Right ventricle myocardium inferior (tissue), 1 donor: ENCODE data around the gene COL4A2. TPM values are rescaled to one million over a fixed set of nuclear protein-coding genes. Genes with fewer than 3 reads are reported as not detected.

ENCODE experiments used
- ATAC-seq: fragments of 200-7000 bp; cut with Tn5 transposase; one replicate; pipeline ENCODE4 v1.9.1; 2020; ENCODE audit warnings: mild to moderate bottlenecking, moderate library complexity
- DNase-seq: peaks from one replicate; pipeline ENCODE4 v3.0.0; 2021; ENCODE audit errors: missing footprints
- intact Hi-C: fragments of 100-400 bp; cut with DNase I; formaldehyde crosslinking; loops from one replicate; pipeline ENCODE4 v1.11.0; 2022
- total RNA-seq: library from RNA; stranded (reverse); fragmentation: NEBNext Ultra II Directional; extraction: Animal tissue kit (Norgen Biotek cat#: 25700); gene quantifications from one replicate; pipeline ENCODE4 v1.2.1, GENCODE V29; 2021
- donor health status: DM: no; HTN: yes; CAD: no; lungs with severe emphysema.

Gene COL4A2
- total RNA-seq, 1 donor from 2014 or later = 126 TPM

DNA sequence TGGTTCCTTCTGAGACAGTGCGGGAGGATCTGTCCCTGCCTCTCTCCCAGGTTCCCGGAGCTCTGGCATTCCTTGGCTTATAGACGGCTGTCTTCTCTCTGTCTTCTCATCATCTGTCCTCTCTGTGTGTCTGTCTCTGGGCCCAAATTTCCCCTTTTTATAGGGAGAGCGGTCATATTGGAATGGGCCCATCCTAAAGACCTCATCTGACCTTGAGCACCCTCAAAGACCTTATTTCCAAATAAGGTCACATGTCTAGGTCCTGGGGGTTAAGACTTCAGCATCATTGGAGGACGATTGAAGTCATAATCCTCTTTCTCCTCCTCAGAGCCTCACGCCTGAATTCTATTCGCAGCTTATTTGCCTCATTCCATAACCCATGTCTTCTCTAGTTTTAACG, 156.1 kb downstream of the COL4A2 start:
- intact Hi-C loops = no loop called here
- DNase-seq (no peak), ATAC-seq (no peak)

DNA sequence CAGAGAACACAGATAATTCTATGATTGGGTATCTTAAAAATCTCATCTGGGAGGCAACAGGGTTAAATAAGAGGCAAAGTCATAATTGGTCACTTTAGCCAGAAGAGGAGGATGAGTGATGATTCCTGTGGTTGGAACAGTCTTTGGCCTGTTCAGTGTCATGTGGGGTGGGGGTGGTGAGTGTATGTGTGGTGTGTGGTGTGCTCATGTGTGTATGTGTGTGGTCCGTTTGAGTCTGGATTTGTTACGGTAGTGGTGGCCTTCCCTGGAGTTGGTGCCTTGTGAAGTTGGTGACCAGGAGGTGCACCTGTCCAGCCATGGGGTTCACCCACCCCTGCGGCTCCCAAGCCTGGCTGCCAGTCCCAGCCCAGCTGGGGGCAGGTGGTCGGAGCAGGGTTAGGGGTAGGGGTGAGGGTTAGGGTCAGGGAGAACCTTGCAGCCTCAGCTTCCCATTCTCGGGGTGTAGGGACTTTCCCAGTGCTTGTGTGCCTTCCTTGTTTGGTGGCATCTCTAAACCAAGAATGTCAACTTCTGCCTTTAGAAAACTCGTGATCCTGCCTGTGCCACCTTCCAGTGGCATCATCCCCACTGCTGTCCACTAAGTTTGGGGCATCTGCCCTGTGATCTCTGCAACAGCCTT, 156.9 kb downstream of the COL4A2 start:
- no peak for DNase-seq
- intact Hi-C loops = no loop called here
- no peak for ATAC-seq

DNA sequence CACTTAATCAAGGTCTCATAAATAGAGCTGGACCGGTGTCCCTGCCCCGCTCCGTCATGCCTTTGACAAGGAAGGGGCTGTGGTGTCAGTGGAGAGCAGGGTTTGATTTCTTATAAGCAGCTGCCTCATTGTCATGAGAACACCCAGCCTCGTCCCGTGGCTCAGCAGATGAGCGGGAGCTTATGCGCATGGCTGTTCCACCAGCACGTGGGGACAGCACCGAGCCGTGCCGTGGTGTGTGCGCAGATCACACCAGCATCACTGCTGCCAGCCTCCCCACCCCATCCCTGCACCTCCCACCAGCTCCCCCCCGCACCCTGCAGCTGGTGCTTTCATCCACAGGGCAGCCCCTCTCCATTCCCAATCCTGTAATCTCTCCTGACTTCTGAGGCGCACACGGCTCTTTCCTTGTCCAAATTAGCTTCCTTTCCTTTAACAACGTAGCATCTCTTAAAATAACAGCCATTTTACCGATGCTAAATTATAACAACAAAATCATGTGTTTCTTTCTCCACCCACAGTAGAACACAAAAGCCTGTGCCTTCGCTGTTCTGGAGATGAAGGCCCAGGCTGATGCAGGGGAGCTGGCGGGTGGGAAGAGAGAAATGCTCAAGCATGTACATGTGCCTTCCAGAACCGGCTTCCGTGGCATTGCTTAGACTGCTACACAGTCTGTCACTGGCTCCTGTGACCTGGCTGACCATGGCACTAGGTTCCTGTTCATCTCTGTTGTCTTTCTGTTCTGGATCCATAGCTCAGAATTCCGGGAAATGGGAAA, 157.7 kb downstream of the COL4A2 start:
- intact Hi-C loops = no loop called here
- DNase-seq (no peak), ATAC-seq (no peak)

DNA sequence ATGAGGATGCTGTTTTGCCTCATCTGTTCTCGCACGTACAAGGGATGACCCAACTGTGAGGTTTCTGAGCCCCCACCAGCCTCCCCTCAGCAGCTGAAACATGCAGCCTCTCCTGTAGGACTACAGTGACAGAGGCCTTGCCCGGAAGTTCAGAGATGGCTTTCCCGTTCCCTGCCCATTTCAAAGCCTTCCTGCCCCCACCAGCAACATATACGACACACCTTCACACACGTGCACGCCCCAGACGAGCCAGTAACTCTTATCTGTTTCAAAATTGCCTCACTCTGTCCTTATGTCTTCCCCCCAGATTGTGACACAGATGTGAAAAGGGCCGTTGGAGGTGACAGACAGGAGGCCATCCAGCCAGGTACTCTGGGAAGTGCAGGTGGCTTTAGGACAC, 158.6 kb downstream of the COL4A2 start:
- no peak for ATAC-seq
- intact Hi-C loops = no loop called here

DNA sequence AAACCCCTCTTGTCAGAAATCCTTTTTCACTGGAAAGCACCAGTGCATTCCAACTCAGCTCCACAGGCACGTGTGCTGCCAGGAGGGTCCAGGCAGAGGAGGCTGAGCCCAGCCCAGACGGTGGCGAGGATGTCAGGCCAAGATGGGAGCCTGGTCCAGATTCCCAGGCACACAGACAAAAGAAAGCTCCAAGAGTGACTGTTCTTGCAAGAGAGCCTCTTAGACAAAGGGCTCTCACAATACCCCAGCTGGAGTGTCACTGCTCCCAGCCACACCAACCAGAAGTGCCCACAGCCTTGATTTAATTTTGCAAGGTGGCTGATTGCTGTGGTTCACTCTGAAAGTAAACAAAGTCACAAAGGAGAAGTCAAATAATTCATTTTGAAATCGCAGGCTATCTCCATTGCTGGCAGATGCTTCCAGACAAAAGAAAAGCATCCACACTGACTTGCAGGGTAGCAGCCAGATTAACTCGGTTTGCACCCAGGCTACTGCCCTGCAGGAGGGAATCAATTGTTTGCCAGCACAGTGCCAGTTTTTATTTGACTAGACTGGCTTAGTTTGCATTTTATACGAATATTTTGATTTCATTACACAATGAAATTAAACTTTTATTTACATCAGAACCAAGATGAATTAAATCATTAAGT, 159.3 kb downstream of the COL4A2 start:
- DNase-seq (no peak), ATAC-seq (no peak)
- intact Hi-C loops = no loop called here

More for the DNA sequence above, 158.6 kb downstream of the COL4A2 start:
- DNase-seq = no peak

DNA sequence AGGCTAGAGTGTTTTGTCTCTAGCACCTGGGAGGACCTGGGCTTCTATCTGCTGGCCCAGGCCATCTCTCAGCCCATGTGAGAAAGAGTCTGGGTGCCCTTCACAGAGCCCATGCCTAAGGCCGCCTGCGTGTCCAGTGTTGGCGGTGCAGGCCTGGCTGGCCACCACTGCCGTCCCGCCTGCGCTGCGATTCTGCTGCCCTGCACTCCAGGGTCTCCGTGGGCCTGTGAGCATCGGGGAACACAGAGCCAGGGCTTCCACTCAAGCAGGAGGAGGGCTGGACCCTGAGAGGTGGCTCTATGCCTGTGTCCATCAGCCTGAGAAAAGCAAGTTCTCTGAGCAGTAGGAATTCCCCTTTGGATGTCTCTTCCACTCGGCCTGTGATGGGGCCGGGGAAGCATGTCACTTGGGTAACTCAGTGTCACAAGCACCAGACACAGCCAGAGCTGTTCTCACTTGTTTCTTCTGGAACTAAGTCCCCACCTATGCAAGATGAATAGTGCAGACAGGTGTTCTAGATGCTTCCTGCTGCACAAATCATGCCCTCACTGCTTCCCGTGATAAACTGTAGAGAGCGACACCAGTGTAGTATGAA, 160.5 kb downstream of the COL4A2 start:
- DNase-seq (no peak), ATAC-seq (no peak)
- intact Hi-C loops = no loop called here

DNA sequence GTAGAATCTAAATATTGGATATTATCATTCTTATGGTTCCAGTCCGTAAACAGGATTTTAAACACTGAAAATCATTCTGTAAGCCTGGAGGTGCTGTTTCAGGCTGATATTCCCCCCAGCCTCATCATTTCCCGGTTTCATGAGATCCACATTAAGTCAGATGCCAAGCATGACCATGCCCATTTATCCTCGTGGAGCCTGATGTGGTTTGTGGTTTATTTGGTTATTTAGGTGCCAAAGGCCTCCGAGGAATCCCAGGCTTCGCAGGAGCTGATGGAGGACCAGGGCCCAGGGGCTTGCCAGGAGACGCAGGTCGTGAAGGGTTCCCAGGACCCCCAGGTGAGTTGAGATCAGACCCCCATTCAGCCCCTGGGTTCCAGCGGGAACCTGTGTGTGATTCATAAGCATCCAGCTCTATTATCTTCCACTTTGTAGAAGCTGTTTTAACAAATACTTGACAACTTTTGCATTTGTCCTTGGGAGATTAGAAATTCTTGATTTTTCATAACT, 162.0 kb downstream of the COL4A2 start:
- intact Hi-C loops = no loop called here
- ATAC-seq (no peak), DNase-seq (no peak)

DNA sequence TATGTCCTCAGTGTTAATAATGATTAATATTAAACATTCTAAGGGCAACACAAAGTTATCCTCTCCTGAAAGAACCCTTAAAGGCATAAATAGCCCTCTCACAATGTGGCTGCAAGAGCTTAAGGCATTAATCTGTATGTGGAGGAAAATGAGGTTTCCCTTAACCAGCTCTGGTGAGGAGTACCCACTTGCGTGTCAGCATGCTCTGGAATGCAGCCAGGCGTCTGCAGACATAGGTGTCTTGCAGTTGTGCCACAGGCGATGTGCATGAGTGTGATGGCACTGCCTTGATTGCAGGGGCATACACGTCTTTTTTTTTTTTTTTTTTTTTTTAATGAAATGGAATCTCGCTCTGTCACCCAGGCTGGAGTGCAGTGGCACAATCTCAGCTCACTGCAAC, 162.5 kb downstream of the COL4A2 start:
- intact Hi-C loops = no loop called here
- no peak for ATAC-seq
- no peak for DNase-seq

DNA sequence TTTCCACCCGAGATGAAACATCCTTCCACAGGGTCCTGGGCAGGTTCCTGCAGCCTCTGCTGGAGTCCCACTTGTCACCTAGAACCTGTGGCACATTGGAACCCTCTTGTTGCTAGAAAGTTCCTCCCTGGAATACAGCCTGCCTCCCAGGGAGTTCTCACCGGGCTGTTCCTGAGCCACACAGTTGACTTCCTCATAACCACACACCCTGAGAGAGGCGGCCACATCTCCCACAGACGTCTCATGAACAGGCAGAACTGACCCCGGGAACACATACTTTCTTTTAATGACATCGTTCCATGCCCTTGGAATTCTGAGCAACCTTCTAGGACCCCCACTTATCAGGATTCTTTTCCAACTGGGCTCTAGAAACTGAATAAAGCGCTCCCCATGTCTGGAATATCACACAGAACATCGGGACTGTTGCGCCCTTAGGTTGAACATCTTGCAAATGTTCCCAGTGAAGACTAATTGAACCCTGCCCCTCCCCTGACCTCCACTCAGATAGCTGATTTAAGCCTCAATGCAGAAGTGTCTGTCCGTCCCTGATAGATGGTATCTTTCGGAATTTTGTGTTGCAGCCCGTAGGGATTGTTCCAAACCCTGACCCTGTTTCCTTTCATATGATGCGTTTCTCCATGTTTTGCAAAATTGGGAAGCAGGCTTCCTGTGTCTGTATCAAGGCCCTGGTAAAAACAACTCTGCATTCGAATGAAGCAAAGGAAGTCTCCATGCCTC, 163.4 kb downstream of the COL4A2 start:
- ATAC-seq (no peak), DNase-seq (no peak)
- intact Hi-C loops = no loop called here

DNA sequence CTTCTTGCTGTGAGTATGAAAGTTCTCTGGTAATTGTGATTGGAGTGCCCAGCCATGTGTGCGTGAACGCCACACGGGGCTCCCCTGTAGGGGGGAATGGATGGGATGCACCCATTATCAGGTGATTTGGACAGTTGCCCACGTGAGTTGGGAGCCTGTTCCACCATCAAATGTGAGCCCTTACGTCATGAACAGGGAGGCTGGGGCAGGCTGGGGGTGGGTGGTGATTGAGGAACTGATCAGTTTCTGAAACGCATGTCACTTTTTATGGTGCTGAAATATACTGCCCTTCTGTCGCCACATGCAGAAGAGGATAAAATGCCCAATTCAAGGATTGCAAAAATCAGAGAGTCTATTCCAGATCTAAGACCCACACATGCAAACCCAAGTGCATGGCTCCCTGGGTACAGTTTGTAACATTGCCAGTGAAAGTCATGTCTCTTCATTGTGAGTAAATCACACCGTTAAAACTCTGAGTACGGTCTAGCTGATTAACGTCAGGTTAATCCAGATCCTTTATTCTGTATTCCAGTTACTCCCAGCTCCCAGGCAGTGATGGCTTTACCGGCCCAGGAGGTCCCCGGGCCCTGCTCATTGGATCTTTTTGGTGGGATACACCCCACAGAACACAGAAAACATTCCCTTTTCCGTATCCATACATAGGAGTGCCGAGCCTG, 164.2 kb downstream of the COL4A2 start:
- intact Hi-C loops = no loop called here
- no peak for ATAC-seq
- DNase-seq = no peak

DNA sequence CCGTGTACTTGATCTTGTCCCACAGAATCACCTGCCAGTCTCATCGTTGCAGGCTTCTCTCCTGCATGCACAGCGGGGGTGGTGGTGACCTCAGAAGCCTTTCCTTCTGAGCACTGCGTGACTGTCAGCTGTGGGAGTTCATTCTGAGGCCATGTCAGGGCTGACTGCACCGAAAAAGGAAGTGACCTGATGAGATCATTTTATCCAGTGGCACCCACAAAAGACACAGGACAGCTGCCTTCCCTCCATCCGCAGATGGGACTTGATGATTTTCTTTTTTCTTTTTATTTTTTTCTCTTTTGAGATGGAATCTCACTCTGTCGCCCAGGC, 164.7 kb downstream of the COL4A2 start:
- peak; percentile 79 for ATAC-seq
- intact Hi-C loops = no loop called here

DNA sequence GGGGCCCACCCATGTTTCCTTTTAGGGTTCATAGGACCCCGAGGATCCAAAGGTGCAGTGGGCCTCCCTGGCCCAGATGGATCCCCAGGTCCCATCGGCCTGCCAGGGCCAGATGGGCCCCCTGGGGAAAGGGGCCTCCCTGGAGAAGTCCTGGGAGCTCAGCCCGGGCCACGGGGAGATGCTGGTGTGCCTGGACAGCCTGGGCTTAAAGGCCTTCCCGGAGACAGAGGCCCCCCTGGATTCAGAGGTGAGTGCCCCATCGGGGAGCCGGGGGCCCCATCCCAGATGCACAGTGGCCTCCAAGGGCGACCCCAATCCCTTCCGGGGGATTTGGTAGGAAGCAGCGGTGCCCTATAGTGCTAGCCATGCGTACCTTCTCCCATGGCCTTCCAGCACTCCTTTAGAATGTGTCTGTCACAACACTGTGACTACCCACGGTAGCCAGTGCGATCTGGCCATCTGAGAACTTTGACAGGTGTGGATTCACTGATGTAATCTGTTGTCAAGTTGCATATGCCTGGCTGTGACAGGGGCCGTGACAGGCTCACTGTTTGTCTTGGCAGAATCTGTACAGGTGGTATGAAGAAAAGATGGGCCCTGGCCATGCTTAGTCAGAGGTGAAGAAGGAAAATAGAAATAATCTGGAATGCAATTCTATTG, 165.9 kb downstream of the COL4A2 start:
- intact Hi-C loops = no loop called here
- DNase-seq (no peak), ATAC-seq (no peak)

More for the DNA sequence above, 164.7 kb downstream of the COL4A2 start:
- no peak for DNase-seq

DNA sequence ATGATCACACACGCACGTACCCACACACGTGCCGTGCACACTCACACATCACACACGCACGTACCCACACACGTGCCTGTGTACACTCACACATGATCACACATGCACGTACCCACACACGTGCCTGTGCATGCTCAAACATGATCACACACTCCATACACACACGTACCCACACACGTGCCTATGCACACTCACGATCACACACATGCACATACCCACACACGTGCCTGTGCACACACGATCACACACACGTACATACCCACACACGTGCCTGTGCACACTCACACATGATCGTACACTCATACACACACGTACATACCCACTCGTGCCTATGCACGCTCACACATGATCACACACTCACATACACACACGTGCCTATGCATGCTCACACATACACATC, 167.6 kb downstream of the COL4A2 start:
- DNase-seq (no peak), ATAC-seq (no peak)
- intact Hi-C loops = no loop called here

DNA sequence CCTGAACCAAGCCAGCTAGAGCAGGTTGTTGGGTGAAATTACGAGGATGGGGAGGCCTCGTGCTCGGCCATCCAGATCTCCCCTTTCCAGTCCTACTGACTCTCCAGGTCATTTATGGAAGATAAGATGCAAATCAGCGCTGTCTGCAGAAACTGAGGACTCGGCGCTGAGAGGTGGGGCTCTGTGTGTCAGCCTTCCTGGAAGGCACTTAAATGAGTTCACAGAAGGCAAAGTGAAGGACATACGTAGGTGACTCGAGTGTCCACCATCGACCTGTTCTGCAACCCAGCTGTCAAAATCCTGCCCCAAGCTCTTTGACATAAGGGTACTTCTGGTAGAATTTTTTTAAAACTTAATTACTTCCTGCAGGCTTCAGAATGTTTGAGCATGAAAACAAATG, 168.0 kb downstream of the COL4A2 start:
- intact Hi-C loops = no loop called here
- ATAC-seq = no peak
- no peak for DNase-seq

DNA sequence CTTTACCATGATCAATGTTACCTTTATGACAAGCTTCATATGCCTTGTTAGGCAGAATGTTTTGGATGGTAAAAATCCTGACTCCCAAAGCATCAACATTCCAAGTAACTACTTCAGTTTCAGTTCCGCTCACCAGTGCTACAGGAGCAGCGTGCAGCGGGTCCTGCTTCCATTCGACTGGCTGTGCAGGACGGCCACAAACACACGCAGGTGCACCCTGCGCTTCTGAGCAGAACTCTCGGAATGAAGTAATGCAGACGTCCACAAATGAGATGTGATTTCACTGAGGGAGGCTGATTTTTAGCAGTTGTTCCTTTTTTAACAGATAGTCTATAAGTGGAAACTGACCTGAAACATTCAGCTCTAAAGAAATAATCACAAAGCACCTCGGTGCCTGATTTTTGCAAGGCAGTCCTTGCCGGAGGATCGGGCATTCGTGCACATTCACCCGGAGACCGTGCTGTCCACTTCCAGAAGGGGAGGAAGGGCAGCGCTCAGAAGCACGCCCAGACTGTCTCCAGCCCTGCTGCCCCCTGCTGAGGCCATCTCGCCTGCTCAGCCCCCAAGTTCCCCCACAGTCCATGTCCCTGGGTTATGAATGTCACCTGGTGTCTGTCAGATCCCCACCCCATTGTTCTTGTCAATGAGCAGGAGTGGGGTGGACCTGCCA, 168.6 kb downstream of the COL4A2 start:
- no peak for ATAC-seq
- DNase-seq = no peak
- intact Hi-C loops = no loop called here

DNA sequence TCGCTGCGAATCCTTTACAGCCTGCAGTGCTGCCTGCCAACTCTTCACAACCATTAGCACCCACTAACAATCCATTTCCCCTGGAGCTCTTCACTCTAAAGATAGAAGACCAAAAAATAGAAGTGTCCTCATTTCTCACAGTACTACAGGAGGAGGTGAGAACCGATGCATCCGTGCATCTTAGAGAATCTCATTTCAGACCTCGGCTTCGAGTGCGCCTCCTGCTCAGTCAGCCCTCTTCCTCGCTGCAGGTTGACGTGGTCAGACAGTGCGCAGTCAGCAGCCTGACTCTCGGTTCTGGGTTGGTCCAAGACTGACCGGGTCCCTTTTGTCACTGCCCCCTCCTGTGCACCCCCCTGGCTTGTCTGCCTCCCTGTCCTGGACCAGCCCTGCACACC, 169.1 kb downstream of the COL4A2 start:
- DNase-seq (no peak), ATAC-seq (no peak)
- intact Hi-C loops = no loop called here

DNA sequence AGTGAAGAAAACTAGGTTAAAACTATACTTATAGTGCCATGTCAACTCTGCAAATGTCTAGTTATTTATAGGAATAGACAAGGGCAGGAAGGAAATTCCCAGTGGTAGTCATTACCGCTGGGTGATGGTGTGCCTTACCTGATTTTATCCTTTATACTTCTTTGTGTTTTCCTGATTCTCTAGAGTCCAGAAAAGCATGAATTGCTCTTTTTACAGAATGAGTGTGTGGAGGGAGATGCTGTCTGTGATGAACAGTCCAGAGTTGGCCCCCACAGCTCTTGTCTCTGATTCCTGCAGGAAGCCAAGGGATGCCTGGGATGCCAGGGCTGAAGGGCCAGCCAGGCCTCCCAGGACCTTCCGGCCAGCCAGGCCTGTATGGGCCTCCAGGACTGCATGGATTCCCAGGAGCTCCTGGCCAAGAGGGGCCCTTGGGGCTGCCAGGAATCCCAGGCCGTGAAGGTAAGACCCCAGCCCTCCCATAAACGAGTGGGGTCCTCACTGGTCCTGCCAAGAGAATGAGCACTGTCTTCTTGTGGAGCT, 170.7 kb downstream of the COL4A2 start:
- ATAC-seq = no peak
- DNase-seq = no peak
- intact Hi-C loops = no loop called here
